ENCODE results near the gene KCNT2.

KCNT2 gene

GRCh38 chr1:196623079-196623478 lies 14.8 kb upstream of the KCNT2 start:
- no peaks in the 10 kb centered on the region for H3K36me3 ChIP-seq (ENCODE audit: insufficient read depth)
- no peak overlapping the region for H3K9ac ChIP-seq
- no peak overlapping the region for H3K27ac ChIP-seq
- no peaks in the 10 kb centered on the region for H3K79me2 ChIP-seq (ENCODE audit: insufficient read depth, low read depth)
- H3K4me3 ChIP-seq (IDR thresholded peaks at IDR 0.05; ENCODE audit: insufficient read depth, low read depth, low read length) = no peak overlapping the region
- H4K20me1 ChIP-seq (ENCODE audit: insufficient read depth) = no peaks in the 10 kb centered on the region
- H3K27me3 ChIP-seq (ENCODE audit: insufficient read depth, low read depth) = no peaks in the 10 kb centered on the region
- H3K4me1 ChIP-seq (ENCODE audit: low read depth, poor library complexity, severe bottlenecking) = no peaks in the 10 kb centered on the region
- no peak for TF ChIP-seq CTCF (conservative IDR thresholded peaks at IDR 0.05; ENCODE audit: low read depth, low read length)
- no peak overlapping the region for H3K4me2 ChIP-seq
- no peak overlapping the region for H2AFZ ChIP-seq (ENCODE audit: low read depth)

GRCh38 chr1:196619721-196620120 lies 11.5 kb upstream of the KCNT2 start:
- H4K20me1 ChIP-seq (ENCODE audit: insufficient read depth) = no peaks in the 10 kb centered on the region
- no peak overlapping the region for H3K4me2 ChIP-seq
- H3K27ac ChIP-seq = no peak overlapping the region
- H3K27me3 ChIP-seq (ENCODE audit: insufficient read depth, low read depth) = no peaks in the 10 kb centered on the region
- no peak for TF ChIP-seq CTCF (conservative IDR thresholded peaks at IDR 0.05; ENCODE audit: low read depth, low read length)
- H3K9ac ChIP-seq = no peak overlapping the region
- no peaks in the 10 kb centered on the region for H3K79me2 ChIP-seq (ENCODE audit: insufficient read depth, low read depth)
- no peak overlapping the region for H2AFZ ChIP-seq (ENCODE audit: low read depth)
- H3K36me3 ChIP-seq (ENCODE audit: insufficient read depth) = no peaks in the 10 kb centered on the region
- no peaks in the 10 kb centered on the region for H3K4me1 ChIP-seq (ENCODE audit: low read depth, poor library complexity, severe bottlenecking)
- H3K4me3 ChIP-seq (IDR thresholded peaks at IDR 0.05; ENCODE audit: insufficient read depth, low read depth, low read length) = no peak overlapping the region

GRCh38 chr1:196611873-196612272 lies 3.6 kb upstream of the KCNT2 start:
- Histone ChIP-seq H3K9ac (no peak overlapping the region), H3K27ac (no peak overlapping the region), H4K20me1 (ENCODE audit: insufficient read depth) (no peaks in the 10 kb centered on the region), H3K27me3 (ENCODE audit: insufficient read depth, low read depth) (no peaks in the 10 kb centered on the region), H3K79me2 (ENCODE audit: insufficient read depth, low read depth) (no peaks in the 10 kb centered on the region), H3K36me3 (ENCODE audit: insufficient read depth) (no peaks in the 10 kb centered on the region), H3K4me1 (ENCODE audit: low read depth, poor library complexity, severe bottlenecking) (no peaks in the 10 kb centered on the region), H3K4me2 (no peak overlapping the region), H3K4me3 (IDR thresholded peaks at IDR 0.05; ENCODE audit: insufficient read depth, low read depth, low read length) (no peak overlapping the region), H2AFZ (ENCODE audit: low read depth) (no peak overlapping the region)
- TF ChIP-seq CTCF (conservative IDR thresholded peaks at IDR 0.05; ENCODE audit: low read depth, low read length) = no peak

GRCh38 chr1:196609370-196609737 lies 1.1 kb upstream of the KCNT2 start:
- Histone ChIP-seq H3K36me3 (ENCODE audit: insufficient read depth) (no peaks in the 10 kb centered on the region), H3K4me3 (IDR thresholded peaks at IDR 0.05; ENCODE audit: insufficient read depth, low read depth, low read length) (no peak overlapping the region), H3K4me1 (ENCODE audit: low read depth, poor library complexity, severe bottlenecking) (no peaks in the 10 kb centered on the region), H3K27ac (no peak overlapping the region), H4K20me1 (ENCODE audit: insufficient read depth) (no peaks in the 10 kb centered on the region), H3K27me3 (ENCODE audit: insufficient read depth, low read depth) (no peaks in the 10 kb centered on the region), H3K9ac (no peak overlapping the region), H2AFZ (ENCODE audit: low read depth) (no peak overlapping the region), H3K4me2 (no peak overlapping the region), H3K79me2 (ENCODE audit: insufficient read depth, low read depth) (no peaks in the 10 kb centered on the region)
- no peak for TF ChIP-seq CTCF (conservative IDR thresholded peaks at IDR 0.05; ENCODE audit: low read depth, low read length)

- H2AFZ ChIP-seq (ENCODE audit: low read depth) = no peak overlapping the region
- no peak overlapping the region for H3K27ac ChIP-seq
- no peak overlapping the region for H3K9ac ChIP-seq
- H3K79me2 ChIP-seq (ENCODE audit: insufficient read depth, low read depth) = no peaks in the 10 kb centered on the region
- no peaks in the 10 kb centered on the region for H3K36me3 ChIP-seq (ENCODE audit: insufficient read depth)
- TF ChIP-seq CTCF (conservative IDR thresholded peaks at IDR 0.05; ENCODE audit: low read depth, low read length) = no peak
- H3K27me3 ChIP-seq (ENCODE audit: insufficient read depth, low read depth) = no peaks in the 10 kb centered on the region
- H4K20me1 ChIP-seq (ENCODE audit: insufficient read depth) = no peaks in the 10 kb centered on the region
- H3K4me2 ChIP-seq = no peak overlapping the region
- H3K4me3 ChIP-seq (IDR thresholded peaks at IDR 0.05; ENCODE audit: insufficient read depth, low read depth, low read length) = no peak overlapping the region
- no peaks in the 10 kb centered on the region for H3K4me1 ChIP-seq (ENCODE audit: low read depth, poor library complexity, severe bottlenecking)
These were observed 259 bp downstream of the KCNT2 start for GRCh38 chr1:196607981-196608380.

All from KMS-11 (cell line).